Activated T-cell treated with anti-CD3 and anti-CD28 coated beads for 1 hour (primary cell): ENCODE results near the gene TK2.

Source experiments
- DNase-seq: peaks from one replicate; pipeline ENCODE4 v3.0.0-alpha.2; 2020; ENCODE audit warnings: low read depth

Gene TK2

DNA sequence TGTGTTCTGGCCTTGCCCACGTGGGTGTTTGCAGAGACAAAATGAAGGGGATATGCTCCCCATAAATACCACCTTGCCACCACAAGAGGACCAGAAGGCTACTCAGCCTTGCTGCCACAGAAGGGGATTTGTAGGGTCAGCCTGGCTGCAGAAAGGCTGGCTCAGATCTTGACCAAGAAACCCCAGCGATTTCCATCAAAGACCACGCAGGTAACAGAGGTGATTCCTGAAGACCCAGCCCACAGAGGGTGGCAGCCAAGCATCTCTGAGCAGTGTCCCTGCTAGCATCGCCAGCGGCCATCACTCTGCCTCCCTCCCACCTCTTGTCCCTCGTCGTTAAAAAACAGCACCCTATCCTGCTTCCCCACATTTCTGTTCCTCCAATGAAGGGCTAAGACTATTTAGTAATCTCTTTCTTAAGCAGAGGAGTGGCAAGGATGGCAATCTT, 68.0 kb downstream of the TK2 start:
- DNase-seq = no peak

GRCh38 chr16:66481081-66481942, 68.6 kb downstream of the TK2 start:
- no peak for DNase-seq

DNA sequence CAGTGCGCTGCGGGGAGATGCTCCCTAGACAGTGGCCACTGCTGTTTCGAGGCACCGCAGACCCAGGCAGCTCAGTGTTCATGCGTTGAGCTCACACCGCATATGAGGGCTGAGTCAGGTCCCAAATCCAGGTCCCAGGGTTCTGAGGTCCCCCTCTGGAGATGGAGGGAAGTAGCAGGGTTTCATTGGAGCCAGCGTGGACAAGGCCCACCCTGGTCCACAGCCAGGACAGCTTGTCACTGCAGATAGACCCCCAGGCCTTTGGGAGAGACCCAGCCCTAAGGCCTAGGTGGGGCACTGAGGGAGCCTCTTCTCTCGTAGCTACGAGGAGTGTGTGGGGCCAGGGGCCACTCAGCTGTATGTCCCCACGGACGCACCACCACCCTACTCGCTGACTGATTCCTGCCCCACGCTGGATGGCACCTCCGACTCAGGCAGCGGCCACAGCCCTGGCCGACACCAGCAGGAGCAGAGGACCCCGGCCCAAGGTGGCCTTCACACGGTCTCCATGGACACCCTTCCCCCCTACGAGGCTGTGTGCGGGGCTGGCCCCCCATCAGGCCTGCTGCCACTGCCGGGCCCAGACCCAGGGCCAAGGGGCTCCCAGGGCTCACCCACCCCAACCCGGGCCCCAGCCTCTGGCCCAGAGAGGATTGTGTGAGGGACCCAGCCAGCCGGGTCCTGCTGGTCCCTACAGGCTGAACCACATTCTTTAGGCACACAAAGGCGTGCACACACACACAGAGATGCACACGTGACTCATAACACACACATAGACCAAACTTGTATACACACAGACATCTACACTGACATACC, 69.4 kb downstream of the TK2 start:
- no peak for DNase-seq

GRCh38 chr16:66479661-66480264, 70.2 kb downstream of the TK2 start:
- DNase-seq = no peak

DNA sequence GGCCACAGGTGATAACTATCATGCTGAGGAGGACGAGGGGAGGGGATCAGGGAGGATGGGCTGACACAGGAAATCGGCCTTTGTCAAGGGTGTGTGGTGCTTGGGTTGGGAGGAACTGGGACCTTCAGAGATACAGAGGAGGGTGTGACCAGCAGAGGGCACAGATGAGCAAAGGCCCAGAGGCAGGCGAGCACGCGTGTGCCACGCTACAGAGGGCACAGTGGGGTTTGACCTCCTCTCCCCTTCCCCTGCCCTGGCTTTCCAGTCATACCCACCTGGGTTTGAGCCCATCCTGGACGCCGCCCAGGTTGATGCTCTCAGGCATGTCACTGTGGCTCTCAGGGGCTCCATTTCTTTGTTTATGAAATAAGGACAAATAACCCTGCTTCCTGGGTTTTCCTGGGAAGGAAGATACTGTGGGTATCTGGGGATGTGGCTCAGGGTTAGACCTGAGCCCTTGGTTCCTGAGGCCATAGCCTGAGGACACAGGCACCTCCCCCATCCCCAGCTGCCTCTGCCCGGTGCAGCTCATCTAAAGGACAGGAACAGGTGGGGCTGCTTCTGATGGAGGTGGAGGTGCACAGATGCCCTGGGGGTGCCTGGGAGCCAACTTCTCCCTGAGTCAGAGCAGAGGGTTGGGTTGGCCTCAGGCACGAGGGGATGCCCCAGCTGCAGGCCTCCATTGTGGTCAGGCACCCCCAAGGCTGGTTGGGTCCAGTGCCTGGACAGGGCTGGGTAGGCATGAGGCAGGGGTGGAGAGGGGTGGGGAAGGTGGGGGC, 71.0 kb downstream of the TK2 start:
- peak; percentile 74 for DNase-seq

GRCh38 chr16:66477028-66477515, 72.8 kb downstream of the TK2 start:
- no peak for DNase-seq

- DNase-seq = peak; percentile 24
These were observed 73.4 kb downstream of the TK2 start for GRCh38 chr16:66476328-66477027.

DNA sequence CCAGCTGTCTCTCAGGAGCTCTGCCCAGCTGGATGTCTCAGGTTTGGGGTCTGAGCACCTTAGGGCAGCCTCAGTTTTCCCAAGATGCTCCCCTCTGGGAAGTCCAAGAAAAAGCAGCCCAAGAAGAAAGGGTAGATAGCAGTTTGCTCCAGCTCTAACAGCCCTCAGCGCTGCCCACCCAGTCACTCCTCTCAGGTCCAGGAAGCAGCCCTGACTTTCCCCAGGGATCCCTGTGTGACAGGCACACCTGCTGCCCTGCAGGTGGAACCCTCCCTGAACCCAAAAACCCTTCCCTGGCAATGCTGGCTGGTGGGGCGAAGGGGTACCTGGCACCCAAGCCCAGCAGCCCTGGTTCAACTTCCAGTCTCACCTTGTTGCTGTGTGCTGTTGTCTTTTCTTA, 74.7 kb downstream of the TK2 start:
- DNase-seq = no peak

DNA sequence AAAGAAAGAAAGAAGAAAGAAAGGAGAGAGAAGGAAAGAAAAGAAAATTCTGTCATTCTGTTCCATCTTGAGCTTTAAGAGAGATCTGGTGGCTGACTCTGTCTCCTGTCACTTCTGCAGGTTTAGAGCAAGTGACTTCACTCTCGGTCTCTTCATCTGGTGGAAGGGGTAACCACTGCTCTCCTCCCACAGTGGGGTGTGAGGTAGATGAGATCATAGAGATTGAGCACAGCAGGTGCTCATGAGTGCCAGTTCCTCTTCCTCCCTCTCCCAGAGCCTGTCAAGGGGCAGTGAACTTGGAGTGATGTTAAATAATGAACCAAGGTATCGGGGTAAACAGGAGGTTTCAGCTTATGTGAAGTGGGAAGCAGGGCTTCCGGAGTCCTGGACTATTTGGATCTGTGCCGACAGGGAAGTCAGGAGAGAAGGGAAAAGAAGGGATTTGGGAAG, 75.1 kb downstream of the TK2 start:
- peak; percentile 32 for DNase-seq

GRCh38 chr16:66473654-66474519, 76.0 kb downstream of the TK2 start:
- no peak for DNase-seq

- DNase-seq = no peak
These were observed 76.8 kb downstream of the TK2 start for GRCh38 chr16:66473051-66473571.

- no peak for DNase-seq
These were observed 78.1 kb downstream of the TK2 start for GRCh38 chr16:66471716-66472393.

DNA sequence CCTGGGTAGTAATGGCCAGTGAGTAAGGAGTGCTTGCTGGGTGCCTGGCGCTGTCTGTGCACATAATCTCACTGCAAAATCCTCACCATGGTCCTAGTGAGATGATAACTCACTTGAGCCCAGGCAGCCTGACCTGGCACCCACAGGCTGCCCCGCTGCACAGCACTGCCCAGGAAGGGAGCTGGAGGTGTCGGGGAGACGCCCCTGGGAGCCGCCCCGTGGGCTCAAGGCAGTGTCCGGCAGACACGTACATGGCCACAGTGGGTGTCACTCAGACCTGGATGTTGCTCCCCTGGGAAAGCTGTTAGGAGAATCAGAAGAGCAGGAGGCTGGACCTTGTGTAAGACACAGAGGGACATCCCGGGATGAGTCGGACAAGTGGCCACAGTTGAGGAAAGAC, 78.7 kb downstream of the TK2 start:
- DNase-seq = no peak

DNA sequence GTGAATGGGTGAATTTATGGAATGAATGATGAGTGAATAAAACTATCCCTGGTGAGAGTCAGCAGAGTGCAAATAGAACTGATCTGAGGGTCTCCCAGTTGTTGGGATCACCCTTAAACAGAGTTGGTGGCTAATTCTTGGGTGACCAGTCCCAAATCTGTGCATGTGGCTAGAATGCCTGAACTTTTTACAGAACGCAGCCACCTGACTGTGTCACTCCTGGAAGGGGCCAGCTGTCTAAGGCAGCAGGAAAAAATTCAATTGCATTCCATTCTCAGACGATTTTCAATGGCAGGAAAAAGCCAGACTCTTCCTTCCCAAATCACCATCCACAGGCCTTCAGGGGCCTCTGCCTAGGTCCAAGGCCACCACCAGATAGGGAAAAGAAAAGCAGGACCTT, 79.4 kb downstream of the TK2 start:
- no peak for DNase-seq

GRCh38 chr16:66469947-66470546, 79.9 kb downstream of the TK2 start:
- no peak for DNase-seq

GRCh38 chr16:66469291-66469946, 80.5 kb downstream of the TK2 start:
- DNase-seq = no peak

GRCh38 chr16:66468321-66468965, 81.5 kb downstream of the TK2 start:
- no peak for DNase-seq

GRCh38 chr16:66467611-66468010, 82.3 kb downstream of the TK2 start:
- no peak for DNase-seq
